Activated CD8-positive, alpha-beta memory T cell treated with anti-CD3 and anti-CD28 coated beads for 48 hours (primary cell): Measurements from ENCODE around the gene SLC1A1.

Experiments
- DNase-seq, 3 experiments: peaks; one replicate each; pipeline ENCODE4 v3.0.0-alpha.2; 2020; ENCODE audit warnings: low read depth in 2 of 3, low spot score in 2 of 3

Gene SLC1A1

GRCh38 chr9:4489919-4490704 is at the start of gene SLC1A1:
Gene SLC1A1, plus strand, starts transcription at chr9:4490468. Its CDS starts 212 bp downstream, at chr9:4490680.
- peak in 2 of 3 experiments; percentile 1 to 10 for DNase-seq

DNA sequence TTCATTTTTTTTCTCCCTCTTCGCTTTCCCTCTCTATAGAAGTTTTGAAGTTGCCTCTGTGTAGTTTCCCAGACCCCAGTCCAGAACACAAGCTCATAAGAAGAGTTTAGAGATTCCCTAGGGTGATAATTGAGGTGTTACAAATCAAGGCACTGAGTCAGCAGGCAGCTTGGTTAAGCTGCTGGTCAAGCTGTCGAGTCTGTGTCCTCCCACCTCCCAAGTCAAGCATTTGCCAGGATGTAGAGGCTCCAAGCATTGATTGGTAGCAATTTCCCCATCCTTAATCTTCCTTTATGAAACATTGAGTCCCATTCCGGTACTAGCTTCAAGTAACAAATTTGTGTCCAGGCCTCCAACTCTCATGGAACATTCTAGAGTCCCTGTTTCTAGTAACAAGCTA is 47.5 kb upstream of the SLC1A1 start:
- DNase-seq = no peak

DNA sequence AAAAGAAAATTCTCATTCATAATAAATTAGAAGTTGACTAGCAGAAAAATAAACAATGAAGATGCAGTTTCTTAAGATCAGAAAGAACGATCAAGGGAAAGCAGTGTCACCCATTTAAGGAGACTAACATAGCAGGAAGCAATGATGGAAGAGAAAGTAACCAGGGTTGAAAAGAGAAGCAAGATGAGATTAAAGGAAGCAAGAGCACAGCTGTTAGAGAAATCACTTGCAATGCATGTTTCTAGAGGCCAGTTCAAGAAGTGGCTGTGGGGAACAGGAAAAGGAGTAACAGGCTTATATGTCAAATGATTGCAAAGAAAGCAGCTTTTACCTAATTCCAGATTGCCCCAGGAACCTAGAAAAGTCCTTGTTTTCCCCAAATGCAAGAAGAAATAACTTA is 46.8 kb upstream of the SLC1A1 start:
- DNase-seq = no peak

DNA sequence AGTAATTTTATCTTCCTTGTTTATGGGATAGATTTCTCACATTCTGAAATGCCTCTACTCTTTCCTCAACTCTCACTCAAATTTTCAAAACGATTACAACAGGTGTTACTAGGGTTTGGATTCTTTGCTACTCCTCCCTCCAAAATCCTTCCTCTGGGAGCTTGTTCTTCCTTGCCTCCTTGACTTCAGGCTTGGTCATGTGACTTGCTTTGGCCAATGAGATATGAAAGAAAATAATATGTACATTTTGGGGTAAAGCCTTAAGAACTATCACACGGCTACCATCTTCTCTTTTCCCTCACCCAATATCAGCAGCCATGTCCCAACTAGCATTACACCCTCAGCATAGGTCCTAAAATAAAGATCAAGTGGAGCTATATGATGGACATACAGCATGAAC is 28.8 kb upstream of the SLC1A1 start:
- DNase-seq = no peak

GRCh38 chr9:4463824-4464223 is 26.4 kb upstream of the SLC1A1 start:
- DNase-seq = no peak

DNA sequence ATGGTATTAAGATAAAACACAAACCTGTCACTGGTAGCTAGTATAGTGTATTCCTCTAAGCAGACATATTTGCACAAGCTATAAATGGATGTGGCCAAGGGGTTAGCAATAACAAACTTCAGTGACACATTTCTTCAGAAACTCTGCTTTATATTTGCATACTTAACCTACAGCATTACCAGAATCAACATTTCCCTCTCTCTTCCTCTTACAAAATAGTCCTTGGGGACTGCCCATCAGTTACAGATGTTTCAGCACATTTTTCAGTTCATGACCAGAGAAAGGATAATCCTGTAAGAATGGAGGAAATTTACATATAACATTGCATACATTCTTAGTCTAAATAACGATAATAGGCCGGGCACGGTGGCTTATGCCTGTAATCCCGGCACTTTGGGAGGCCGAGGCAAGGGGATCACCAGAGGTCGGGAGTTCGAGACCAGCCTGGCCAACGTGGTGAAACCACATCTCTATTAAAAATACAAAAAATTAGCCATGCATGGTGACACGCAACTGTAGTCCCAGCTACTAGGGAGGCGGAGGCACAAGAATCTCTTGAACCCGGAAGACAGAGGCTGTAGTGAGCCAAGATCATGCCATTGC is 25.3 kb upstream of the SLC1A1 start:
- no peak for DNase-seq

DNA sequence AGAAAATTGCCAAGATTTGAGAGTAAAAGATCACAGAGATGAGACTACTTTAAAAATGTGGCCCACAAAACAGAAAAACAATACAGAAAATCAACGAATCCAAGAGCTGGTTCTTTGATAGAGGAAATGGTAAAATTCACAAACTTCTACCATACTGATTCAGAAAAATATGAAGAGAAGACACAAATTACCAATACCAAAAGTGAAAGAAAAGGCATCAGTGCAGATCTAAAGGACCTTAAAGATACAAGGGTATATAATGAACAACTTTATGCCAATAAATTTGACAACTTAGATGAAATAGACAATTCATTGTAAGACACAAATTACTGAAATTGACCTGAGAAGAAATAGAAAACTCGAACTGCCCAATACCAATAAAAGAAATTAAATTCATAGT is 24.4 kb upstream of the SLC1A1 start:
- DNase-seq = no peak

DNA sequence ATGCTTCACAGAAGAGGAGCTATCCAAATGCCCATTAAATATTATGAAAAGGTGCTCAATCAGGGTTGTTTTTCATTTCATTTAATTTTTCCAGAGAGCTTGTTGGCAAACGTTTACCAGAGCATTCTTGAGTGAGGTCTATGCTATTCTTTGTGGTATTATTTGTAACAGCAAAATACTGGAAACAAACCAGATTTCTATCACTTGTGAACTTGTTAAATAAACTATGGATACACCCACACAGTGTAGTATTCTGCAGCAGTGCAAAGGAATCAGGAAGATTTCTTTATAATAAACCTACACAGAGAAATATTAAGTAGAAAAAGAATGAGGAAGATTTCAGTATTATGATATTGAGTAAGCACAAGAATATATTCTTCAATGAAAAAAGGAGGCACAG is 15.0 kb upstream of the SLC1A1 start:
- no peak for DNase-seq

GRCh38 chr9:4486176-4486575 is 4.1 kb upstream of the SLC1A1 start:
- DNase-seq = no peak

GRCh38 chr9:4489562-4489918 is 728 bp upstream of the SLC1A1 start:
- no peak for DNase-seq

- DNase-seq = no peak
Observed at GRCh38 chr9:4490705-4491625, 697 bp downstream of the SLC1A1 start.

GRCh38 chr9:4491626-4491975 is 1.3 kb downstream of the SLC1A1 start:
- DNase-seq = no peak

- DNase-seq = no peak
Observed at GRCh38 chr9:4494332-4494731, 4.1 kb downstream of the SLC1A1 start.

GRCh38 chr9:4494806-4495205 is 4.5 kb downstream of the SLC1A1 start:
- no peak for DNase-seq

DNA sequence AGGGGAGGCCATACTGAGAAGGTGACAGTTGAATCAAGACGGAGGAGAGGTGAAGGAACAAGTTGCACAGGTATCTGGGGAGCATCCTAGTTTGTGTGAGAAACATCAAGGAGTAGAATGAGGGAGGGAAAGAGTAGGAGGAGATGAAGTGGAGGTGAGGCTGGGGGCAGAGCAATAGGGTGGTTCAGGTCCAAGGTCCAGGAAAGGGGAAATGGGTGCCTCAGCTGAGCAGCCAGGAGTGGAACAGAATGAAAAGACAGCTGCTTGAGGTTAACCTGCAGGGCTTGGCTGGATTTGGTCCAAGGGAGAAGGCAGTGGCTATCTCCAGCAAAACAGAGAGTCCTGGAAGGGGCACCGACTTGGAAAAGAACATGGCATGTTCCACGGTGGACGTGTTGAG is 5.3 kb downstream of the SLC1A1 start:
- DNase-seq = no peak

DNA sequence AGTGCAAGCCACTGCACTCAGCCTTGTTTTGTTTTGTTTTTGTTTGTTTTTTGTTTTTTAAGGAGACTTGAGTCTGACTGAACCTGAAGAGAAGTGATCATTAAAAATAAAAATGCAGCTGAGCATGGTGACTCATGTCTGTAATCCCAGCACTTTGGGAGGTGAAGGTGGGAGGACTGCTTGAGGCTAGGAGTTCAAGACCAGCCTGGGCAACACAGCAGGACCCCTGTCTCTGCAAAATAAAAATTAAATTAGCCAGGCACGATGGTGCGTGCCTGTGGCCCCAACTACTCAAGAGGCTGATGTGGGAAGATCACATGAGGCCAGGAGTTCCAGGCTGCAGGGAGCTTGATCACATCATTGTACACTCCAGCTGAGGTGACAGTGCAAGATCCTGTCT is 6.2 kb downstream of the SLC1A1 start:
- no peak for DNase-seq

GRCh38 chr9:4497395-4497794 is 7.1 kb downstream of the SLC1A1 start:
- no peak for DNase-seq

DNA sequence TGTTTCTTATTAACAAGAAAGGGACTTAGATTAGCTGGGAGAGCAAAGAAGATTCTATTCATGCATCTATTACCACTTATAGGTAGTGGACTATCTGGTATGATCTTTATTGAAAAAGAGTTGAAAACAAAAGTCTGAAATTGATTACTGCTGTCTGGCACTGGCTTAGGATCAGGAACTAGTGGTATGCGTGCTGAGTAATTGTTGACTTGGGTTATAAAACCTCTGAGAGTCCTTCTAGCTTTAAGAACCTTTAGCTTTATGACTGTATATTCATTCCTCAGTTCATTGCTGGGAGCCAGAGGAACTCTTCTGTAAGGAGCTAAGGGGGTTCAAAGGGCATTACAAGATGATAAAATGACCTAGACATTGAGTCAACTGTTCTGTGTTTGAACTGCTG is 7.6 kb downstream of the SLC1A1 start:
- no peak for DNase-seq

DNA sequence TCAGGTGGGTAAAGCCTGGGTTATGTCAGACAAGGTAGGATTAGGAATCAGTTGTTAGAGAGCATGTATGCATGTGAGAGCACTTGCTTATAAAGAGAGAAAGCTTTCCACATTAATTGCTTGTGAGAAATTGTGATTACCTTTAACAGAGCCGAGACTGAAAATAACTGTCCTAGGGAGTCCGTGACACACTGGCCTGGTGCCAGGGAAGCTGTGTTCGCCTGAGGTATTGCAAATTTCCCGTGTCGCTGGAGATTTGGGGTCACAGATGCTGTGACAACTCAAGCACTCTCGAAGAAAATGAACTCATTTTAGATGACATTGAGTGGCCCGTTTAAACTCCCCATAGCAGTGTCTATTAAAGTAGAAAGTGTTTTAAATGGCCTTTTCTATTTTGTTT is 9.6 kb downstream of the SLC1A1 start:
- no peak for DNase-seq

DNA sequence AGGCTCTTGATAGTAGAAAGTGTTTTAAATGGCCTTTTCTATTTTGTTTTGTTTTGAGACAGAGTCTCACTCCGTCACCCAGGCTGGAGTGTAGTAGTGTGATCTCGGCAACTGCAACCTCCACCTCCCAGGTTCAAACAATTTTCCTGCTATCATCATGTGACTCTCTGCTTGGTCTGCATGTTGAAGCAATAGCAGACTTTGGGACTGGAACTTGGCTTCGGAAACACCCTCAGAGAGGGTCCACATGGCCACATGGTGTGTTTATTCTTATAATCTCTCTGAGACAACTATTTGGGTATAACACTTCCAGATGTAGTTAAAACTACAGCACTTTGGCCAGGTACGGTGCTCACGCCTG is 10.9 kb downstream of the SLC1A1 start:
- DNase-seq = no peak

- DNase-seq = no peak
Observed at GRCh38 chr9:4502444-4502843, 12.2 kb downstream of the SLC1A1 start.

GRCh38 chr9:4503103-4503502 is 12.8 kb downstream of the SLC1A1 start:
- no peak for DNase-seq
